Large intestine (tissue), 12 donors: Measurements from ENCODE around the gene AQP4. TPM values are rescaled to one million over a fixed set of nuclear protein-coding genes. Genes with fewer than 3 reads are reported as not detected.

Experiments
- DNase-seq, 2 donors: peaks; one replicate each; pipeline versions ENCODE4 v3.0.0 to v3.0.0-alpha.2; 2013
- H3K27ac ChIP-seq: one replicate; pipeline ENCODE4 v1.5.1; 2013; ENCODE audit warnings: low read length
- H3K27me3 ChIP-seq: 2 replicates; pipeline ENCODE4 v1.6.1; 2013; ENCODE audit warnings: low read length; ENCODE audit not compliant: control insufficient read depth, insufficient read depth
- H3K36me3 ChIP-seq: 2 replicates; pipeline ENCODE4 v1.6.1; 2013; ENCODE audit warnings: low read length; ENCODE audit not compliant: control insufficient read depth, insufficient read depth
- H3K4me1 ChIP-seq: one replicate; pipeline ENCODE4 v1.6.1; 2013; ENCODE audit warnings: low read length; ENCODE audit not compliant: control insufficient read depth, insufficient read depth
- H3K4me3 ChIP-seq: one replicate; pipeline ENCODE4 v1.5.1; 2013; ENCODE audit warnings: low read length
- H3K9me3 ChIP-seq: one replicate; pipeline ENCODE4 v1.6.1; 2013; ENCODE audit warnings: mild to moderate bottlenecking, low read depth, low read length, moderate library complexity; ENCODE audit not compliant: control insufficient read depth
- WGBS: methylation state at CpG from one replicate; pipeline ENCODE4 v1.1.5; 2013; ENCODE audit warnings: low lambda C conversion rate; ENCODE audit not compliant: insufficient coverage; 5-methylcytosine and 5-hydroxymethylcytosine counted together
- long read RNA-seq, 11 donors: transcript quantifications; one replicate each; lab custom pipeline, GENCODE V29; 2026
- polyA plus RNA-seq: library from polyadenylated mRNA; unstranded; fragments of 120-200 nt; gene quantifications from one replicate; pipeline ENCODE4 v1.2.1, GENCODE V29; 2013

The AQP4 gene
- 0.57 TPM for polyA plus RNA-seq
- long read RNA-seq, donor 1 = 0 reads
- long read RNA-seq, donor 2 = 0 reads
- long read RNA-seq, donor 3 = 0 reads
- long read RNA-seq, donor 4 = 0 reads
- long read RNA-seq, donor 5 = 0 reads
- long read RNA-seq, donor 6, full-length matches to known transcripts = 1 of 1 reads
- long read RNA-seq, donor 6, partial matches to known transcripts = 0 of 1 reads
- long read RNA-seq, donor 6, other reads (novel, unspliced or antisense) = 0 of 1 reads
- long read RNA-seq, donor 7 = 0 reads
- long read RNA-seq, donor 8, full-length matches to known transcripts = 1 of 1 reads
- long read RNA-seq, donor 8, partial matches to known transcripts = 0 of 1 reads
- long read RNA-seq, donor 8, other reads (novel, unspliced or antisense) = 0 of 1 reads
- long read RNA-seq, donor 9 = 0 reads
- long read RNA-seq, donor 10 = 0 reads
- long read RNA-seq, donor 11 = 0 reads

DNA sequence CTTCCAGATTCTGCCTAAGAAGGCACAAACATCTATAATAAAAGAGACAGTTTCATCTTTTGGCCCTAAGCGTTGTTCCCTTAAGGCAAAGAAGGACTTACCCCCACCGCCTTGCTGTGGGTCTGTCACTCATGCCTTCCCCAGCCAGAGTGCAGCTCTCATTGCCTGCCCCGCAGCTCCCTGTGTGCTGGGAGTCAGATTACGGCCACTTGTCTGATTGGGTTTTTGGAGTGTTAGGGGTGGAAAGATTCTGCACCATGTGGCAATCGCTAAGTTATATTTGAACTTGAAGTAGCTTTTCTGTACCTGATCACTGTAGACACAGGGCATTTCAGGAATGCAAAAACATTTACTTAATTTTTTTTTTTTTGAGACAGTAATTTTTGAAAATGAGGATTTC, at the start of gene AQP4:
AQP4 (minus strand) TSS at position 151 of the 400 bp plus-strand sequence; CDS start at position 133, 18 bp downstream.
- no peaks in the 10 kb centered on the region for H3K9me3 ChIP-seq
- no peaks in the 10 kb centered on the region for H3K4me1 ChIP-seq
- H3K36me3 ChIP-seq = no peaks in the 10 kb centered on the region
- WGBS = 100% methylated on average over 1 of the region's 5 CpGs
- DNase-seq = no peak
- peaks cover 41% of the 10 kb centered on the region for H3K27me3 ChIP-seq
- no peak within 1 kb of the TSS for H3K27ac ChIP-seq
- no peak within 1 kb of the TSS for H3K4me3 ChIP-seq

GRCh38 chr18:26911840-26912239, 46.3 kb upstream of the AQP4 start:
- DNase-seq = no peak
- H3K36me3 ChIP-seq = no peaks in the 10 kb centered on the region
- H3K9me3 ChIP-seq = no peaks in the 10 kb centered on the region
- no peak overlapping the region for H3K4me3 ChIP-seq
- no peak overlapping the region for H3K27ac ChIP-seq
- WGBS = no CpG with 5 or more reads among the region's 4 CpGs
- H3K4me1 ChIP-seq = no peaks in the 10 kb centered on the region
- H3K27me3 ChIP-seq = no peaks in the 10 kb centered on the region

- Histone ChIP-seq H3K9me3 (no peaks in the 10 kb centered on the region), H3K27ac (no peak overlapping the region), H3K36me3 (no peaks in the 10 kb centered on the region), H3K4me3 (no peak overlapping the region), H3K4me1 (no peaks in the 10 kb centered on the region), H3K27me3 (no peaks in the 10 kb centered on the region)
- no peak for DNase-seq
- WGBS = 90% methylated on average over 2 of the region's 5 CpGs
These were observed 44.2 kb upstream of the AQP4 start for GRCh38 chr18:26909599-26910290.

GRCh38 chr18:26908906-26909305, 43.4 kb upstream of the AQP4 start:
- H3K27me3 ChIP-seq = no peaks in the 10 kb centered on the region
- no peaks in the 10 kb centered on the region for H3K4me1 ChIP-seq
- no peak overlapping the region for H3K27ac ChIP-seq
- no CpG with 5 or more reads among the region's 3 CpGs for WGBS
- no peaks in the 10 kb centered on the region for H3K9me3 ChIP-seq
- DNase-seq = no peak
- H3K4me3 ChIP-seq = no peak overlapping the region
- no peaks in the 10 kb centered on the region for H3K36me3 ChIP-seq

- Histone ChIP-seq H3K9me3 (peaks cover 5% of the 10 kb centered on the region), H3K4me3 (no peak overlapping the region), H3K27ac (no peak overlapping the region), H3K27me3 (no peaks in the 10 kb centered on the region), H3K4me1 (no peaks in the 10 kb centered on the region), H3K36me3 (no peaks in the 10 kb centered on the region)
- no peak for DNase-seq
- no CpG with 5 or more reads among the region's 5 CpGs for WGBS
These were observed 36.8 kb upstream of the AQP4 start for GRCh38 chr18:26902291-26902690.

GRCh38 chr18:26901020-26901419, 35.5 kb upstream of the AQP4 start:
- Histone ChIP-seq H3K27me3 (no peaks in the 10 kb centered on the region), H3K27ac (no peak overlapping the region), H3K36me3 (no peaks in the 10 kb centered on the region), H3K4me3 (no peak overlapping the region), H3K4me1 (no peaks in the 10 kb centered on the region), H3K9me3 (peaks cover 5% of the 10 kb centered on the region)
- no peak for DNase-seq

- WGBS = 80% methylated on average over 1 of the region's 1 CpG
These were observed 28.9 kb upstream of the AQP4 start for GRCh38 chr18:26894426-26894825.

GRCh38 chr18:26893996-26894395, 28.5 kb upstream of the AQP4 start:
- WGBS = no CpG with 5 or more reads among the region's 6 CpGs
- DNase-seq = no peak
- no peak overlapping the region for H3K27ac ChIP-seq

More at GRCh38 chr18:26894426-26894825, 28.9 kb upstream of the AQP4 start:
- no peak overlapping the region for H3K4me3 ChIP-seq
- no peak for DNase-seq
- no peaks in the 10 kb centered on the region for H3K27me3 ChIP-seq
- no peaks in the 10 kb centered on the region for H3K9me3 ChIP-seq
- no peak overlapping the region for H3K27ac ChIP-seq
- H3K4me1 ChIP-seq = no peaks in the 10 kb centered on the region
- H3K36me3 ChIP-seq = no peaks in the 10 kb centered on the region

GRCh38 chr18:26888259-26888658, 22.8 kb upstream of the AQP4 start:
- Histone ChIP-seq H3K36me3 (no peaks in the 10 kb centered on the region), H3K4me3 (no peak overlapping the region), H3K9me3 (no peaks in the 10 kb centered on the region), H3K27me3 (no peaks in the 10 kb centered on the region), H3K4me1 (no peaks in the 10 kb centered on the region), H3K27ac (no peak overlapping the region)
- WGBS = no CpG with 5 or more reads among the region's 4 CpGs
- no peak for DNase-seq

More at GRCh38 chr18:26893996-26894395, 28.5 kb upstream of the AQP4 start:
- no peaks in the 10 kb centered on the region for H3K36me3 ChIP-seq
- H3K4me1 ChIP-seq = no peaks in the 10 kb centered on the region
- H3K9me3 ChIP-seq = no peaks in the 10 kb centered on the region
- no peaks in the 10 kb centered on the region for H3K27me3 ChIP-seq
- no peak overlapping the region for H3K4me3 ChIP-seq

DNA sequence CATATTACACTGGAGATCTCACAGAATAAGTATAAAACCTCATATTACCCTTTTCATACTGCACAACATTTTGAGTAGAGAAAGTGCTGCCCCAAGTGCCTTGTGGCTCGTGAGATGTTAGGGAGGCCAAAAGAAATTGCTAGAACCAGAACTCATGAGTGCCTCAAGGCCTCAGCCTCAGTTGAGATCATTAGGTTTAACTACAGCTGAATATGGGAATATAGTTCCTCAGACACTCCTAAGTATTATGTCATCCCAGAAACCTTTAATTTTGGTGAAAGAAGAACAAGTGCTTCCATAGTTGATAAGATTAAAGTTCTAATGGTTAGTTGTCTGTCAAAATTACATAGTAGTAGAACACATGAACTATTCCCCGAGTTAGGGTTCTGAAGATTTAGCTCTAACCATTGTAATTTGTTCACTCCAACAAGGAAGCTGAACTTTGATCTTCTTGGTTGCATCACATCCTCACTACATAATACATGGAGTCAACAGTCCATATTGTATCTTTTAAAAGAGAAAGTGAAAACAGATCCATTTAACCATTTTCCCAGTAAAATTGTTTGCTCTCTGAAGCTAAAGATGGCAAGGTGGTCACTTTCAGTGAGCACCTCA, 9.6 kb upstream of the AQP4 start:
- DNase-seq = peak; percentile 76 to 91
- Histone ChIP-seq H3K9me3 (no peaks in the 10 kb centered on the region), H3K4me3 (no peak overlapping the region), H3K36me3 (no peaks in the 10 kb centered on the region), H3K4me1 (peaks cover 4% of the 10 kb centered on the region), H3K27ac (no peak overlapping the region), H3K27me3 (no peaks in the 10 kb centered on the region)
- no CpG with 5 or more reads among the region's 2 CpGs for WGBS
